ENCODE results near the gene NHEJ1. TPM values are rescaled to one million over a fixed set of nuclear protein-coding genes. Genes with fewer than 3 reads are reported as not detected.

Gene NHEJ1
- total and polyA plus RNA-seq, 11 donors = 3.7 to 17.0 (median 8.0) TPM

DNA sequence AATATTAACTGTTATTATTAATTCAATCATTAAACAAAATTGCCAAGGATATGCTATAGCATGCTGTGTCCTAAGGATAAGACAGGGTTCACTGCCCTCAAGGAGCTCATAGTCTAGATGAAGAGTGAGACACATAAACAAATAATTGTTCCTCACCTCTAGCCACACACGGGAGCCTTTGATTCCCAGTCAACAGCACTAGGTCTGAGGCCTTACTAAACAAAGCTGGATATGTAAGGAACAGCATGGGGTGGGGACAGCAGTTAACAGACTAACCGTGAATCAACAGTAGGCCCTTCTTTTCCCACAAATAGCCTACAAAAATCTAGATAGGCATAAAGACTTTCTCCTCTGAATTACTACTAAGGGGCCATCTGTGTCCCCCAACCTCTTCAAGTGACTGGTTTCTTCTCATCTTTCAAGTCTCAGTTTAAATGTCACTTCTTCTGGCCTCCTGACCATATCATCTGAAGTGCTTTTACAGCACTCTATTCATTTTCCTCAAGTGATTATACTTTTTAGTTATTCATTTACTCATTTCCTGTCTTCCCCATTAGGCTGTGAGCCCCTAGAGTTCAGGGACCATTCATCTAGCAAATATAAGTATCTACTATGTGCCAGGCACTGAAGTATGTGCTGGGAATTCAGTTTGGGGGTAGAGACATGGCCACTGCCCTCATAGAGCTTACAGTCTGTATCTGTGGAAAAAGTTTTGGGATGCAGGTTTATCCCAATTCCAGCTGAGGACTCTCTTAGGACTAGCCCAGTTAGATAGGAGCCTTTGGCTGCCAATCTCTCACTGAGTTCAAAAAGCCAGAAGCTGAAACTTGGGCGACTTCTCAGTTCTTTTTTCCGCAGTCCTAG lies 69.9 kb downstream of the NHEJ1 start:
- no peaks in the 10 kb centered on the region for H3K36me3 ChIP-seq
- no peak for TF ChIP-seq POLR2A (IDR thresholded peaks at IDR 0.05)
- TF ChIP-seq, protein P1, sequence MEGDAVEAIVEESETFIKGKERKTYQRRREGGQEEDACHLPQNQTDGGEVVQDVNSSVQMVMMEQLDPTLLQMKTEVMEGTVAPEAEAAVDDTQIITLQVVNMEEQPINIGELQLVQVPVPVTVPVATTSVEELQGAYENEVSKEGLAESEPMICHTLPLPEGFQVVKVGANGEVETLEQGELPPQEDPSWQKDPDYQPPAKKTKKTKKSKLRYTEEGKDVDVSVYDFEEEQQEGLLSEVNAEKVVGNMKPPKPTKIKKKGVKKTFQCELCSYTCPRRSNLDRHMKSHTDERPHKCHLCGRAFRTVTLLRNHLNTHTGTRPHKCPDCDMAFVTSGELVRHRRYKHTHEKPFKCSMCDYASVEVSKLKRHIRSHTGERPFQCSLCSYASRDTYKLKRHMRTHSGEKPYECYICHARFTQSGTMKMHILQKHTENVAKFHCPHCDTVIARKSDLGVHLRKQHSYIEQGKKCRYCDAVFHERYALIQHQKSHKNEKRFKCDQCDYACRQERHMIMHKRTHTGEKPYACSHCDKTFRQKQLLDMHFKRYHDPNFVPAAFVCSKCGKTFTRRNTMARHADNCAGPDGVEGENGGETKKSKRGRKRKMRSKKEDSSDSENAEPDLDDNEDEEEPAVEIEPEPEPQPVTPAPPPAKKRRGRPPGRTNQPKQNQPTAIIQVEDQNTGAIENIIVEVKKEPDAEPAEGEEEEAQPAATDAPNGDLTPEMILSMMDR (IDR thresholded peaks at IDR 0.05) = no peak
- ATAC-seq (no peak), DNase-seq (no peak)
- WGBS, 4 donors = 73 to 81% (median 77%) methylated on average over 4 of the region's 4 CpGs
- intact Hi-C loops (cut with DNase I) = no loop called here
- H3K4me1 ChIP-seq = peaks cover 0 to 26% (median 0%) of the 10 kb centered on the region in 12 donors
- no peak overlapping the region for H3K27ac ChIP-seq
- H3K27me3 ChIP-seq = no peaks in the 10 kb centered on the region
- no peaks in the 10 kb centered on the region for H3K9me3 ChIP-seq
- no peak overlapping the region for H3K4me3 ChIP-seq

DNA sequence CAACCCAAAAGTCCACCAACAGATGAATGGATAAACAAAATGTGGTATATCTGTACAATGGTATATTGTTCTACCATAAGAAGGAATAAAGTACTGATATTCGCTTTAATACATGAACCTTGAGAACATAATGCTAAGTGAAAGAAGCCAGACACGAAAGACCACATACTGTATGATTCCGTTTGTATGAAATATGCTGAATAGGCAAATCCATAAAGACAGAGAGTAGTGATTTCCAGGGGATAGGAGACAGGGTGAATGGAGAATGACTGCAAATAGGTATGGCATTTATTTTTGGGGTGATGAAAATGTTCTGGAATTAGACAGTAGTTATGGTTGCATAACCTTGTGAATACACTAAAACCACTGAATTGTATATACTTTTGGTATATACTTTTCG lies 71.3 kb downstream of the NHEJ1 start:
- Histone ChIP-seq H3K4me3 (no peak overlapping the region), H3K27ac (no peak overlapping the region), H3K9me3 (no peaks in the 10 kb centered on the region), H3K4me1 (peaks cover 0 to 29% (median 0%) of the 10 kb centered on the region in 12 donors), H3K36me3 (no peaks in the 10 kb centered on the region), H3K27me3 (no peaks in the 10 kb centered on the region)
- no peak for TF ChIP-seq POLR2A (IDR thresholded peaks at IDR 0.05)
- TF ChIP-seq, protein P1 (IDR thresholded peaks at IDR 0.05) = no peak
- 98% methylated on average over 4 of the region's 4 CpGs for WGBS, 4 donors
- ATAC-seq = no peak
- intact Hi-C loops (cut with DNase I) = no loop called here
- DNase-seq = no peak

DNA sequence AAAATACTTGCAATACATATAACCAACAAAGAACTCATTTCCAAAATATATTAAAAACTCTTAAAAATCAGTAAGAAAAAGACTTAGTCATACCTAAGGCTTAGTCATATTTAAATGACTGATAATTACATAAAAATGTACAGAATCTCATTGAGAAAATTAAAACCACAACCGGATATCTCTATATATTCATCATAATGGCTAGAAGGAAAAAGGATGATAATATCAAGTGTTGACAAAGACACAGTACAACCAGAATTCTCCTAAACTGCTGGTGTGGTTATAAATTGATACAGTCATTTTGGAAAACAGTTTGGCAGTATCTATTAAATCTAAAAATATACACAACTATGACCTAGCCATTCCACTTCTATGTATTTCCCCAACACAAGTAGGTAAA lies 72.8 kb downstream of the NHEJ1 start:
- intact Hi-C loops (cut with DNase I) = no loop called here
- 94 to 100% (median 97%) methylated on average over 1 of the region's 1 CpG for WGBS, 4 donors

DNA sequence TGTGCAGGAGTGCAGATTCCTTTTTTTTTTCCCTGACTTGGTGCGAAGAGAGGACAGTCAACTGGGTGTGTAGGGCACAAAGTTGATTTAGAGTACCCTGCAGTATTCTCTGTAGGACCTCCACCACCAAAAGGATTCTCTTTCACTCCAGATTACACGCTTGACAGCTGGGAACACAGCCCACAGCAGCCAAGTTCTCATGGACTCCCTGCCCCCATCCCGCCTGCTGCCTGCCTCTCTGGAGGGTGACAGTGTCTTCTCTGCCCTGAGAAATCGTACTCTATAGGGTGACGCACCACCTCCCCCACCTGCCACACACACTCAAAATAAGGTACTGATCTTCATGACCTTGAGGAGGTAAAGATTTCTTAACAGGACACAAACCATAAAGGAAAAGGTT lies 73.3 kb downstream of the NHEJ1 start:
- WGBS, 4 donors = 89 to 94% (median 91%) methylated on average over 5 of the region's 5 CpGs
- Histone ChIP-seq H3K27ac (no peak overlapping the region), H3K4me3 (no peak overlapping the region), H3K36me3 (no peaks in the 10 kb centered on the region), H3K27me3 (no peaks in the 10 kb centered on the region), H3K9me3 (no peaks in the 10 kb centered on the region), H3K4me1 (peaks cover 0 to 33% (median 7%) of the 10 kb centered on the region in 12 donors)
- DNase-seq = no peak
- intact Hi-C loops (cut with DNase I) = no loop called here
- ATAC-seq = no peak
- TF ChIP-seq, protein P1 (IDR thresholded peaks at IDR 0.05) = no peak
- no peak for TF ChIP-seq POLR2A (IDR thresholded peaks at IDR 0.05)

More for the DNA sequence above, 72.8 kb downstream of the NHEJ1 start:
- DNase-seq (no peak), ATAC-seq (no peak)
- no peaks in the 10 kb centered on the region for H3K36me3 ChIP-seq
- TF ChIP-seq, protein P1 (IDR thresholded peaks at IDR 0.05) = no peak
- no peak for TF ChIP-seq POLR2A (IDR thresholded peaks at IDR 0.05)
- H3K4me3 ChIP-seq = no peak overlapping the region
- no peaks in the 10 kb centered on the region for H3K9me3 ChIP-seq
- peaks cover 0 to 28% (median 2%) of the 10 kb centered on the region in 12 donors for H3K4me1 ChIP-seq
- H3K27ac ChIP-seq = no peak overlapping the region
- no peaks in the 10 kb centered on the region for H3K27me3 ChIP-seq

Data from heart left ventricle (tissue), 16 donors.